CD14-positive monocyte (primary cell): ENCODE results near the gene GALNTL6. TPM values are rescaled to one million over a fixed set of nuclear protein-coding genes. Genes with fewer than 3 reads are reported as not detected.

Source experiments
- DNase-seq, 3 donors: peaks; one replicate each; pipeline ENCODE4 v3.0.0-alpha.2; 2011 to 2022
- H2AFZ ChIP-seq: 2 replicates; pipeline ENCODE4 v1.6.0; 2012; ENCODE audit warnings: mild to moderate bottlenecking, low read depth, low read length, inconsistent platforms; ENCODE audit not compliant: insufficient read depth, poor library complexity, severe bottlenecking
- H3K27ac ChIP-seq, 2 donors: 1 replicate in 1 of 2; 2 replicates in 1 of 2; pipeline ENCODE4 v1.5.1; 2012 to 2013; ENCODE audit warnings: low read length in 2 of 2, control low read depth in 1 of 2, inconsistent platforms in 1 of 2, low read depth in 1 of 2, mild to moderate bottlenecking in 1 of 2
- H3K27me3 ChIP-seq, 2 donors: one replicate each; pipeline versions ENCODE4 v1.6.0 to v1.6.1; 2011 to 2013; ENCODE audit warnings: low read length in 2 of 2; ENCODE audit not compliant: control insufficient read depth in 2 of 2, insufficient read depth in 2 of 2
- H3K36me3 ChIP-seq, 2 donors: replicated peaks in 1 of 2; 1 replicate in 1 of 2; 2 replicates in 1 of 2; pipeline versions ENCODE4 v1.5.1 to v1.6.1; 2012 to 2013; ENCODE audit warnings: low read length in 2 of 2, control low read depth in 1 of 2, inconsistent platforms in 1 of 2, mild to moderate bottlenecking in 1 of 2; ENCODE audit not compliant: insufficient read depth in 2 of 2, control insufficient read depth in 1 of 2
- H3K4me1 ChIP-seq, 2 donors: 1 replicate in 1 of 2; 2 replicates in 1 of 2; pipeline versions ENCODE4 v1.5.1 to v1.6.1; 2012 to 2013; ENCODE audit warnings: low read length in 2 of 2, control low read depth in 1 of 2, inconsistent platforms in 1 of 2, mild to moderate bottlenecking in 1 of 2, moderate library complexity in 1 of 2; ENCODE audit not compliant: insufficient read depth in 2 of 2, control insufficient read depth in 1 of 2
- H3K4me2 ChIP-seq: replicated peaks from 2 replicates; pipeline ENCODE3; 2012; ENCODE audit warnings: low read length, moderate library complexity, mild to moderate bottlenecking; ENCODE audit not compliant: poor library complexity, severe bottlenecking; ENCODE audit errors: extremely low read depth
- H3K4me3 ChIP-seq, 3 experiments: fragments of 200-600 bp in 1 of 3; sonication (generic) in 1 of 3; replicated peaks in 1 of 3; 1 replicate in 2 of 3; 2 replicates in 1 of 3; pipeline ENCODE4 v1.5.1; 2011 to 2013; ENCODE audit warnings: low read length in 3 of 3, mild to moderate bottlenecking in 3 of 3, control low read depth in 2 of 3, low read depth in 2 of 3, inconsistent platforms in 1 of 3, moderate library complexity in 1 of 3
- H3K79me2 ChIP-seq: 2 replicates; pipeline ENCODE4 v1.6.0; 2012; ENCODE audit warnings: mild to moderate bottlenecking, control low read depth, inconsistent platforms, low read length, moderate library complexity; ENCODE audit not compliant: insufficient read depth
- H3K9ac ChIP-seq: 2 replicates; pipeline ENCODE4 v1.6.0; 2017; ENCODE audit warnings: low read length, mild to moderate bottlenecking; ENCODE audit not compliant: insufficient read depth, poor library complexity, severe bottlenecking
- H3K9me3 ChIP-seq, 2 donors: replicated peaks in 1 of 2; 1 replicate in 1 of 2; 2 replicates in 1 of 2; pipeline versions ENCODE4 v1.5.1 to v1.6.1; 2012 to 2013; ENCODE audit warnings: low read length in 2 of 2, control low read depth in 1 of 2; ENCODE audit not compliant: control insufficient read depth in 1 of 2, insufficient read depth in 1 of 2
- H4K20me1 ChIP-seq: 2 replicates; pipeline ENCODE4 v1.6.0; 2012; ENCODE audit warnings: mild to moderate bottlenecking, low read length, control low read depth, moderate library complexity; ENCODE audit not compliant: insufficient read depth
- H3K27ac Mint-ChIP-seq, 7 donors: one replicate each; pipeline ENCODE4 v1.8.0; 2020; ENCODE audit warnings: mild to moderate bottlenecking in 7 of 7, mixed read lengths in 7 of 7, moderate library complexity in 6 of 7, inconsistent platforms in 2 of 7
- H3K27me3 Mint-ChIP-seq, 3 donors: one replicate each; pipeline ENCODE4 v1.8.0; 2021 to 2022; ENCODE audit warnings: low read depth in 3 of 3, mild to moderate bottlenecking in 3 of 3, mixed read lengths in 3 of 3, moderate library complexity in 3 of 3, inconsistent platforms in 1 of 3
- H3K36me3 Mint-ChIP-seq, 2 donors: one replicate each; pipeline ENCODE4 v1.8.0; 2020; ENCODE audit warnings: mixed read lengths in 2 of 2, inconsistent platforms in 1 of 2, mild to moderate bottlenecking in 1 of 2
- H3K4me1 Mint-ChIP-seq: one replicate; pipeline ENCODE4 v1.8.0; 2020; ENCODE audit warnings: mild to moderate bottlenecking, mixed read lengths
- H3K4me3 Mint-ChIP-seq, 2 donors: one replicate each; pipeline ENCODE4 v1.8.0; 2020; ENCODE audit warnings: mild to moderate bottlenecking in 2 of 2, mixed read lengths in 2 of 2, moderate library complexity in 1 of 2
- H3K9me3 Mint-ChIP-seq, 7 donors: one replicate each; pipeline ENCODE4 v1.8.0; 2020 to 2022; ENCODE audit warnings: mixed read lengths in 7 of 7, mild to moderate bottlenecking in 6 of 7, moderate library complexity in 6 of 7, inconsistent platforms in 2 of 7
- WGBS: methylation state at CpG from one replicate; pipeline ENCODE4 v1.1.5; 2013; ENCODE audit warnings: missing lambda C conversion rate; ENCODE audit not compliant: insufficient coverage; 5-methylcytosine and 5-hydroxymethylcytosine counted together
- intact Hi-C, 2 donors: fragments of 100-400 bp; cut with micrococcal nuclease; formaldehyde crosslinking; loops; one replicate each; pipeline versions ENCODE4 v1.15.0 to v1.15.1; 2023
- polyA plus RNA-seq, 3 donors: library from polyadenylated mRNA; depleted of rRNA in 1 of 3; unstranded in 2 of 3; stranded (reverse) in 1 of 3; fragments of 300-500 nt in 2 of 3; fragments of >200 nt in 1 of 3; fragmentation: Illumina TruSeq in 2 of 3; gene quantifications; 1 replicate in 2 of 3; 2 replicates in 1 of 3; pipeline ENCODE4 v1.2.3, GENCODE V29; 2012 to 2021
- TF ChIP-seq, protein P1 (sequence below): fragments of 200-600 bp; IDR thresholded peaks from one replicate; pipeline ENCODE4 v1.8.0; 2022; ENCODE audit warnings: antibody characterized with exemption, mild to moderate bottlenecking

GALNTL6 gene
- polyA plus RNA-seq, 3 donors = 0.05 TPM; not detected in 2

DNA sequence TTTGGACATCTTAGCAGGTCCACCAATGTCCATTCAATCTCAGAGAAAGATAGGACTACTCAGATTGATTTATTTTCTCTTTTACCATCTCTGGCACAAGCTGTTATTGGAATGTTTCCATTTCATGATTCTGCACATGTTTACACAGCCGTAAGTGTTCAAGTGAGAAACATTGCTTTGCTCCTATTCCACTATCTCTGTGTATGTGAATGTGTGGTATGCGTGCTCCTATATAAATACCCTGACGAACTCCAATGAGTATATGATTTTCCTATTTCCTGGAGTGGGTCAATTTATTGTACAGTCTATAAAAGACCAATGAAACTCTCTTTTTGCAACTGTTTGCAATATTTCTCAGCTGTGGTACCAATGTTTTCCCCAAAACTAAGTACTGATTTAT, 1134.4 kb downstream of the GALNTL6 start:
- Histone ChIP-seq H3K4me2 (no peak overlapping the region), H3K9ac (no peak overlapping the region), H3K4me3 (no peak overlapping the region), H3K36me3 (no peaks in the 10 kb centered on the region), H2AFZ (no peak overlapping the region), H3K27me3 (no peaks in the 10 kb centered on the region), H3K9me3 (no peaks in the 10 kb centered on the region), H4K20me1 (no peaks in the 10 kb centered on the region), H3K79me2 (no peaks in the 10 kb centered on the region), H3K27ac (no peak overlapping the region), H3K4me1 (no peaks in the 10 kb centered on the region)
- intact Hi-C loops = no loop called here
- Mint-ChIP-seq H3K9me3 (peaks cover 0 to 3% (median 1%) of the 10 kb centered on the region in 7 donors), H3K27me3 (peaks cover 1 to 9% (median 4%) of the 10 kb centered on the region in 3 donors), H3K27ac (no peak overlapping the region), H3K4me1 (peaks cover 7% of the 10 kb centered on the region), H3K4me3 (no peak overlapping the region), H3K36me3 (no peaks in the 10 kb centered on the region)
- DNase-seq = no peak
- TF ChIP-seq, protein P1, sequence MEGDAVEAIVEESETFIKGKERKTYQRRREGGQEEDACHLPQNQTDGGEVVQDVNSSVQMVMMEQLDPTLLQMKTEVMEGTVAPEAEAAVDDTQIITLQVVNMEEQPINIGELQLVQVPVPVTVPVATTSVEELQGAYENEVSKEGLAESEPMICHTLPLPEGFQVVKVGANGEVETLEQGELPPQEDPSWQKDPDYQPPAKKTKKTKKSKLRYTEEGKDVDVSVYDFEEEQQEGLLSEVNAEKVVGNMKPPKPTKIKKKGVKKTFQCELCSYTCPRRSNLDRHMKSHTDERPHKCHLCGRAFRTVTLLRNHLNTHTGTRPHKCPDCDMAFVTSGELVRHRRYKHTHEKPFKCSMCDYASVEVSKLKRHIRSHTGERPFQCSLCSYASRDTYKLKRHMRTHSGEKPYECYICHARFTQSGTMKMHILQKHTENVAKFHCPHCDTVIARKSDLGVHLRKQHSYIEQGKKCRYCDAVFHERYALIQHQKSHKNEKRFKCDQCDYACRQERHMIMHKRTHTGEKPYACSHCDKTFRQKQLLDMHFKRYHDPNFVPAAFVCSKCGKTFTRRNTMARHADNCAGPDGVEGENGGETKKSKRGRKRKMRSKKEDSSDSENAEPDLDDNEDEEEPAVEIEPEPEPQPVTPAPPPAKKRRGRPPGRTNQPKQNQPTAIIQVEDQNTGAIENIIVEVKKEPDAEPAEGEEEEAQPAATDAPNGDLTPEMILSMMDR = no peak
- no CpG with 5 or more reads among the region's 3 CpGs for whole genome bisulfite sequencing

DNA sequence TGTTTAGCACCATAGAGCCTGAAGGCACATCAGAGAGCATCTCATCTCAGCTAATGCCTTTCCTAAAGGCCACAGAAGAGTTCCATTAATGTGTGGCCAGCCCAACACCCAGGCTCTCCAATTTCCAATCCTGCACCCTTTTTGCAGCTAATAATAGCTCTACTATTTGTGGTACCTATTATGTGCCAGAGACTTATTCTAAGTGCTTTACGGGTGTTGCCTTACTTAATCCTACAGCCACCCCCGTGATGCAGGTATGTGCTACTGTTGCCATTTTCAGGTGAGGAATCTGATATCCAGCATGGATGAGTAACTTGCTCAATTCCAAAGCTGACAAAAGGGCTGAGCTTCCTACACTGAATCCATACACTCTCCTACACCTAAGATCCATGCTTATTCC, 1137.8 kb downstream of the GALNTL6 start:
- Mint-ChIP-seq H3K27me3 (peaks cover 1 to 8% (median 4%) of the 10 kb centered on the region in 3 donors), H3K4me3 (no peak overlapping the region), H3K36me3 (no peaks in the 10 kb centered on the region), H3K27ac (no peak overlapping the region), H3K9me3 (peaks cover 0 to 1% (median 0%) of the 10 kb centered on the region in 7 donors), H3K4me1 (peaks cover 7% of the 10 kb centered on the region)
- Histone ChIP-seq H3K27me3 (peaks cover 0 to 3% of the 10 kb centered on the region in 2 donors), H3K4me1 (no peaks in the 10 kb centered on the region), H3K4me2 (no peak overlapping the region), H2AFZ (no peak overlapping the region), H4K20me1 (no peaks in the 10 kb centered on the region), H3K27ac (no peak overlapping the region), H3K4me3 (no peak overlapping the region), H3K9ac (no peak overlapping the region), H3K9me3 (no peaks in the 10 kb centered on the region), H3K36me3 (no peaks in the 10 kb centered on the region), H3K79me2 (no peaks in the 10 kb centered on the region)
- no peak for DNase-seq
- 100% methylated on average over 2 of the region's 2 CpGs for WGBS
- TF ChIP-seq, protein P1 = no peak
- intact Hi-C loops = no loop called here
